H1 (cell line): ENCODE measurements around the gene MAPK14. TPM values are rescaled to one million over a fixed set of nuclear protein-coding genes. Genes with fewer than 3 reads are reported as not detected.

Source experiments
- CBX8 ChIP-seq: fragments of 300-800, 300-1000 bp; sonication (generic); IDR thresholded peaks from 2 replicates; pipeline ENCODE4 v1.7.1; 2016; ENCODE audit warnings: low read depth, low read length, borderline replicate concordance
- JUND ChIP-seq: IDR thresholded peaks from 2 replicates; pipeline ENCODE4 v1.6.1; 2011; ENCODE audit warnings: mild to moderate bottlenecking, improper control_type of control experiment, low read length
- NRF1 ChIP-seq: IDR thresholded peaks from 2 replicates; pipeline ENCODE4 v1.6.1; 2011; ENCODE audit warnings: mild to moderate bottlenecking, low read depth, low read length, improper control_type of control experiment
- SIN3A ChIP-seq, 2 experiments: IDR thresholded peaks in 1 of 2; conservative IDR thresholded peaks in 1 of 2; 2 replicates each; pipeline ENCODE4 v1.6.1; 2011 to 2012; ENCODE audit warnings: low read length in 2 of 2, improper control_type of control experiment in 1 of 2, low read depth in 1 of 2, mild to moderate bottlenecking in 1 of 2
- polyA plus RNA-seq, 7 experiments: library from polyadenylated mRNA; depleted of rRNA in 3 of 7; stranded (reverse) in 5 of 7; unstranded in 2 of 7; fragments of >200 nt in 5 of 7; fragments of 200-250 nt in 2 of 7; gene quantifications; 1 replicate in 5 of 7; 2 replicates in 1 of 7; 4 replicates in 1 of 7; pipeline versions ENCODE4 v1.2.1 to v1.2.3, GENCODE V29; 2011 to 2013; ENCODE audit warnings: missing spikeins in 2 of 7, mixed read lengths in 2 of 7
- total RNA-seq: library from RNA; stranded (reverse); fragmentation: NEBNext Ultra II Directional; extraction: Animal tissue kit (Norgen Biotek cat#: 25700); gene quantifications from 2 replicates; pipeline ENCODE4 v1.2.1, GENCODE V29; 2021
- TF ChIP-seq, protein P1 (sequence below): IDR thresholded peaks from 2 replicates; pipeline ENCODE4 v1.6.1; 2011; ENCODE audit warnings: low read depth, mild to moderate bottlenecking, low read length; ENCODE audit not compliant: insufficient read depth

MAPK14 gene
- total and polyA plus RNA-seq, 2 of the 8 experiments (the other 6 are each of a cell fraction or from before 2014, with no cell fraction given) = 18.1 to 39.3 TPM

GRCh38 chr6:36061236-36061635 is 33.6 kb downstream of the MAPK14 start (continued):
- no peak for TF ChIP-seq NRF1
- TF ChIP-seq CBX8 = no peak
- no peak for TF ChIP-seq SIN3A (conservative IDR thresholded peaks at IDR 0.05 in 1 of 2, IDR thresholded peaks at IDR 0.05 in 1 of 2; ENCODE audit: low read depth in 1 of 2, low read length in 2 of 2)
- TF ChIP-seq, protein P1, sequence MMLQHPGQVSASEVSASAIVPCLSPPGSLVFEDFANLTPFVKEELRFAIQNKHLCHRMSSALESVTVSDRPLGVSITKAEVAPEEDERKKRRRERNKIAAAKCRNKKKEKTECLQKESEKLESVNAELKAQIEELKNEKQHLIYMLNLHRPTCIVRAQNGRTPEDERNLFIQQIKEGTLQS = no peak
- no peak for TF ChIP-seq JUND
- TF ChIP-seq, all 59 proteins: peak for 0
